Activated CD4-positive, alpha-beta T cell treated with anti-CD3 and anti-CD28 coated beads for 24 hours (primary cell): ENCODE measurements around the gene PLG.
"Not testable (repeated sequence)": the region's sequence is repeated elsewhere in the genome, so short reads cannot be mapped to it uniquely, and the experiment has no call there.

Source experiments
- DNase-seq, 2 donors: peaks; one replicate each; pipeline ENCODE4 v3.0.0-alpha.2; 2020; ENCODE audit warnings: low read depth in 2 of 2

The PLG gene

GRCh38 chr6:160775792-160776580 lies 73.9 kb downstream of the PLG start:
- DNase-seq: no peak

- not testable (repeated sequence) for DNase-seq
Measured at GRCh38 chr6:160779095-160779494, 77.1 kb downstream of the PLG start.

DNA sequence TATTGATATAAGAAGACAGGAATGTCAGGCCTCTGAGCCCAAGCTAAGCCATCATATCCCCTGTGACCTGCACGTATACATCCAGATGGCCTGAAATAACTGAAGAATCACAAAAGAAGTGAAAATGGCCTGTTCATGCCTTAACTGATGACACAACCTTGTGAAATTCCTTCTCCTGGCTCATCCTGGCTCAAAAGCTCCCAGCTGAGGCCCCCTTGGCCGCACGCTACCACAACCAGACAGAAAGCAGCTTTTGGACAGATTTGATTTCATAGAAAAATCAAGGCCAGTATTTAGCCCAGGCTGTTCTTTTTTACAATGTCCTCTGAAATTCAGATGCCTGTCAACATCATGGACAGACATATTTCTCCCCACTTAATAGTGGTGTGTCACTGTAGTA lies 78.6 kb downstream of the PLG start:
- DNase-seq: not testable (repeated sequence)

DNA sequence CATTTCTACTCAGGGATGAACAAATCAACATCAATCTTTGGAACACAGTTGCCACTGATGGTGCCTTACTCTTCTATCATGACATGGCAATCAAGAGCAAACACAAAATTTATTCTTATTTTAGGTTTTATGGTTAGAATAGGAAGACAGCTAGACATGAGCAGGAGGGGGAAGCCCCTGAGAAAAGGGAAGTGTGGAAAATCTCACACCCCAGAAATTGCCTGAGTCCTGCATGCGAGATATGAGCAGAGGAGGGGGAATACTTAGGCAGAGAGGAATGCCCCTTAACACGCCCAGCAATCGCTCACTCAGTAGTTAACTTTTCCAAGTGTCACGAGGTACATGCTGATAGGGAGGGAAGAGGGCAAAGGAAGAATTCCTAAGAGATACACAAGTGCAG lies 79.3 kb downstream of the PLG start:
- DNase-seq: no peak

DNA sequence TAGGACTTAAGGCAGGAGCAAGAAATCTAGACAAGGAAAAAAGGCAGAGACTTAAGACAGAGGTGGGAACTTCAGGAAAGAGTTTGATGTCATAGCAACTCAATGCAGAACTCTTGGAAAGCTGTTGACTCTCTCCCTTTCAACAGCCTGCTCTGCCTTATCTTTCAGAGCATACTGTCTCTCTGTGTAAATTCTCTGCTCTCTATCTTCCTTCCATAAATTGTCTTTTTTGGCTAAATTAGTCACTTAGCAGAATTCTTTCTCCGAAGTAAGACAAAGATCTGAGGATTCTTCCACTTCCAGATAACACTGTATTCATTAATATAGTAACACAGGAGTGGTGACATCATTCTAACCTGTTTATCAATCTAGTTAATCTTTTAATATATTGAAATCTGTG lies 80.2 kb downstream of the PLG start:
- DNase-seq: no peak

- DNase-seq: no peak
Measured at GRCh38 chr6:160783741-160784140, 81.7 kb downstream of the PLG start.

GRCh38 chr6:160788126-160788525 lies 86.1 kb downstream of the PLG start:
- DNase-seq: not testable (repeated sequence)

GRCh38 chr6:160788806-160789205 lies 86.8 kb downstream of the PLG start:
- DNase-seq: no peak

DNA sequence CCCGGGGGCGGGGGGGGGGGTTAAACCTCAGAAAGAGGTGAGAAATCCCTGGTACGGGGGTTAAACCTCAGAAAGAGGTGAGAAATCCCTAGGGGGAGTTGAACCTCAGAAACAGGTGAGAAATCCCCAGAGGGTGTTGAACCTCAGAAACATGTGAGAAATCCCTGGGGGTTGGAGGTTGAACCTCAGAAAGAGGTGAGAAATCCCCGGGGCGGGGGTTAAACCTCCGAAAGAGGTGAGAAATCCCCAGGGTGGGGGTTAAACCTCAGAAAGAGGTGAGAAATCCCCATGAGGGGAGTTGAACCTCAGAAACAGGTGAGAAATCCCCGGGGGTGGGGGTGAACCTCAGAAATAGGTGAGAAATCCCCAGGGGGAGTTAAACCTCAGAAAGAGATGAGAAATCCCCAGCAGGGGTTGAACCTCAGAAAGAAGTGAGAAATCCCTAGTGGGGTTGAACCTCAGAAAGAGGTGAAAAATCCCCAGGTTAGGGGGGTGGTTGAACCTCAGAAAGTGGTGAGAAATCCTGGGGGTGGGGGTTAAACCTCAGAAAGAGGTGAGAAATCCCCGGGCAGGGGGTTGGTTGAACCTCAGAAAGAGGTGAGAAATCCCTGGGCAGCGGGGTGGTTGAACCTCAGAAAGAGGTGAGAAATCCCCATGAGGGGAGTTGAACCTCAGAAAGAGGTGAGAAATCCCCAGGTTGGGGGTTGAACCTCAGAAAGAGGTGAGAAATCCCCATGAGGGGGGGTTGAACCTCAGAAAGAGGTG lies 87.4 kb downstream of the PLG start:
- no peak for DNase-seq

DNA sequence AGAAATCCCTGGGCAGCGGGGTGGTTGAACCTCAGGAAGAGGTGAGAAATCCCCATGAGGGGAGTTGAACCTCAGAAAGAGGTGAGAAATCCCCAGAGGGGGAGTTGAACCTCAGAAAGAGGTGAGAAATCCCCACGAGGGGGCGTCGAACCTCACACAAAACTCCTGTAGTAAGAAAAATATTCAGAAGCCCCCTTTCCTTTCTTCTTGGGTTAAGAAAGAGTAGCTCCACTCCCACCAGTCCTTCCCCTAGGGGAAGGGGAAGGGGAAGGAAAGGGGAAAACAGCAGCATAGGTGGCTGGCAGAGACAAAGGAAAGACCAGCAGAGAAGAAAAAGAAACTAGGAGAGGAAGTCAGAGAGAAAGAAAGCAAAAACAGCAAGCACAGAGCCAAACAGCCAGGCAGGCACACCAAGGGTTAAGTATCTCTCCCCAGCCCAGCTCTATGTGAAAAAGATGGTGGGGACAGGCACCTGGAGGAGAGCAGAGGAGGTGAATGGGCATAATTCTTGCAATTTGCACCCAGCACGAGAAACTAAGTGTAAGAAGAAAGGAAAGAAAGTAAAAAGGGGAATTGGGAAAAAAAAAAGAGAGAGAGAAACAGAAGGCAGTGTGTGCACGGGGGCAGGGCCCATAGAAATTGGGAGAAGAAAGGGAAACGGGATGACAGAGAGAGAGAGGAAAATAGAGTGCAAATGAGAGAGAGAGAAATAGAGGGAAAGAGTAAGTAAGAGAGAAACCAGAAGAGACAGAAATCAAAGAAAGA lies 88.2 kb downstream of the PLG start:
- DNase-seq: no peak

DNA sequence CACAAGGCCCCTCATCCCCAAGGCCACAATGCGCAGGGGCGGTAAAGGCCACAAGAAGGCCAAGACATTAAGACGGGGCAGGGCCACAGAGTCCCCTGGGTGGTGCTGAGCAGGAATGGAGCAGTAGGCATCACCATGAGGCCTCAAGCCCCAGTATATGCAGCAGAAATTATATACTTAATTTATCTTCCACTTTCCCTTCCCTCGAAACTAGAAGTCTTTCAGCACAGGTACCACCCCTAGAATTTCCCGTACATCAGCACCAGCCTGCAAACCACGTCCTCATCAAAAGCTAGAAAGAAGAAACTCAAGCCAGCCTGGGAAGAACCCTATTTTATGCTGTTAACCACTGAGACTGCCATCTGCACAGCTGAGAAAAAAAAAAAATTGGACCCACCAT lies 89.4 kb downstream of the PLG start:
- DNase-seq: no peak

- DNase-seq: no peak
Measured at GRCh38 chr6:160791981-160792418, 90.0 kb downstream of the PLG start.

- DNase-seq: no peak
Measured at GRCh38 chr6:160792708-160793107, 90.7 kb downstream of the PLG start.

DNA sequence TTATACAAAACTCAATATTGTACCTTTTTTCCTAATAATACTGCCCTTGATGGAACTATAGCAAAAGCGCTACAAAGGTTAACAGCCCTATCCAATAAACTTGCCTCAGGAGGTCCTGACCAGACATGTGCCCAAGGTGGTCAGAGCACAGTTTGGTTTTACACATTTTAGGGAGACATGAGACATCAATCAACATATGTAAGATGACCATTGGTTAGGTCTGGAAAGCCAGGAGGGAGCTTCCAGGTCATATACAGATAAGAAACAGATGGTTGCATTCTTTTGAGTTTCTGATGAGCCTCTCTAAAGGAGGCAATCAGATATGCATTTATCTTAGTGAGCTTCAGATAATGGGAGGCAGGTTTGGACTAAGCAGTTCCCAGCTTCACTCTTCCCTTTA lies 91.6 kb downstream of the PLG start:
- DNase-seq: no peak

- no peak for DNase-seq
Measured at GRCh38 chr6:160795721-160796120, 93.7 kb downstream of the PLG start.

DNA sequence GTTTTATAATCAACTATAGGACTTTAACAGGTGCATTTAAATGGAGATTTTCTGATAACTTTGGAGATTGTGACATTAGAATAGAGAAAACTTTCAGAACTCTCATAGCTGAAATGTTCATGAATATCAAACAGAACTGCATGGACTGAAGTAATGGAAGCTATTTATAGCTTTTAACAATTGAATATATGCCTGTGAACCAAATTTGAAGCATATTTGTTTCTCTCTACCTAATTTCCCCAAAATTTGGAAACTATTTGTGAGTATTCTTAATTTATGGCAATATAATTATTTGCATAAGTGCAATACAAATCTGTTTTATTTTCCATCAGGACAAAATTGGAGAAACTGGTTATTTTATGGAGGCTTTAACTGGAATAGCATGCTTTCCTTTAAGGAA lies 96.6 kb downstream of the PLG start:
- DNase-seq: no peak

DNA sequence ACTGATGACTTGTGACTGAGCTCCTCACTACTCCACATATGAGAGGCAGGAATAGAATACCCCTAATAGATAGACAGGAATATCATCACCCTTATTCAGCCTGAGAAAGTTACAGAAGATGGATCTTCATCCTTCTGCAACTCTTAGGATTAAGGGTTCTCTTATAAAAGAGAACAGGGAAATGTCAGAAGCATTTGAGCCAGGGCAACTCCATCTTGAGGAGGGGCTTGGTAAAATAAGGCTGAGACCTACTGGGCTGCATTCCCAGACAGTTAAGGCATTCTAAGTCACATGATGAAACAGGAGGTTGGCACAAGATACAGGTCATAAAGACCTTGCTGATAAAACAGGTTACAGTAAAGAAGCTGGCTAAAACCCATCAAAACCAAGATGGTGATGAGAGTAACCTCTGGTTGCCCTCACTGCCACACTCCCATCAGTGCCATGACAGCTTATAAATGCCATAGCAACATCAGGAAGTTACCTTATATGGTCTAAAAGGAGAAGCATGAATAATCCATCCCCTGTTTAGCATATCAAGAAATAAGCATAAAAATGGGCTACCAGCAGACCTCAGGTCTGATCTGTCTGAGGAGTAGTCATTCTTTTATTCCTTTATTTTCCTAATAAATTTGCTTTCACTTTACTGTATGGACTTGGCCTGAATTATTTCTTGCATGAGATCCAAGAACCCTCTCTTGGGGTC lies 97.9 kb downstream of the PLG start:
- no peak for DNase-seq

- no peak for DNase-seq
Measured at GRCh38 chr6:160801418-160801817, 99.4 kb downstream of the PLG start.

- DNase-seq: not testable (repeated sequence)
Measured at GRCh38 chr6:160802049-160802448, 100.0 kb downstream of the PLG start.
